K562 (cell line): ENCODE data around the gene AHSA1. TPM values are rescaled to one million over a fixed set of nuclear protein-coding genes. Genes with fewer than 3 reads are reported as not detected.

Source experiments
- ATAC-seq: fragments of 200-7000 bp; cut with Tn5 transposase; 3 replicates; pipeline ENCODE4 v1.9.1; 2020; ENCODE audit warnings: moderate library complexity
- BruUV-seq: library from RNA; stranded (reverse); fragments of 400-500 nt; replicated peaks from 2 replicates; lab custom pipeline; 2021; lab: Mats Ljungman, UMichigan
- CTCF ChIA-PET: fragments of 300-600 bp; formaldehyde crosslinking; extraction: SDS; loops from one replicate; lab custom pipeline; 2021; ENCODE audit warnings: low intra/inter-chr PET ratio; lab: Yijun Ruan, JAX
- POLR2A ChIA-PET: fragments of 300-600, 350-650 bp; sonication (Branson Sonifier 250); formaldehyde crosslinking; extraction: SDS; loops from one replicate; lab custom pipeline; 2021; ENCODE audit warnings: antibody characterized with exemption, inconsistent platforms; lab: Yijun Ruan, JAX
- DNase-seq, 4 experiments: peaks; one replicate each; pipeline versions ENCODE4 v3.0.0 to v3.0.0-alpha.2; 2011 to 2018; ENCODE audit warnings: low spot score in 3 of 4, mixed read lengths in 3 of 4; ENCODE audit errors: extremely low read depth in 1 of 4
- FAIRE-seq: peaks from 2 replicates; lab custom pipeline; 2011; peaks lifted over from hg19 to GRCh38; lab: Jason Lieb, UNC
- H2AFZ ChIP-seq: 2 replicates; pipeline ENCODE4 v1.6.0; 2011; ENCODE audit warnings: low read depth, low read length, control low read depth, inconsistent platforms
- H3K27ac ChIP-seq: fragments of 200-600 bp; 3 replicates; pipeline ENCODE4 v1.8.0; 2011; ENCODE audit warnings: low read depth, mild to moderate bottlenecking, control low read depth, inconsistent platforms, low read length, moderate library complexity, mixed read lengths; ENCODE audit errors: extremely low read depth
- H3K27me3 ChIP-seq, 2 experiments: fragments of 300-600 bp in 1 of 2; 2 replicates in 1 of 2; 3 replicates in 1 of 2; pipeline versions ENCODE4 v1.6.0 to v1.8.0; 2011; ENCODE audit warnings: inconsistent platforms in 2 of 2, low read length in 2 of 2, mild to moderate bottlenecking in 1 of 2, mixed read lengths in 1 of 2, moderate library complexity in 1 of 2; ENCODE audit not compliant: control insufficient read depth in 2 of 2, insufficient read depth in 2 of 2
- H3K36me3 ChIP-seq: fragments of 300-600 bp; 3 replicates; pipeline ENCODE4 v1.8.0; 2011; ENCODE audit warnings: mild to moderate bottlenecking, low read length, inconsistent platforms; ENCODE audit not compliant: control insufficient read depth, insufficient read depth
- H3K4me1 ChIP-seq, 2 experiments: fragments of 200-600 bp in 1 of 2; replicated peaks in 1 of 2; 2 replicates in 1 of 2; 3 replicates in 1 of 2; pipeline versions ENCODE4 v1.5.1 to v1.8.0; 2011; ENCODE audit warnings: inconsistent platforms in 2 of 2, low read length in 2 of 2, mild to moderate bottlenecking in 1 of 2, mixed read lengths in 1 of 2, moderate library complexity in 1 of 2; ENCODE audit not compliant: control insufficient read depth in 2 of 2, insufficient read depth in 2 of 2
- H3K4me2 ChIP-seq: 2 replicates; pipeline ENCODE4 v1.6.1; 2011; ENCODE audit warnings: low read length, control low read depth, inconsistent platforms, mixed read lengths; ENCODE audit not compliant: insufficient read depth
- H3K4me3 ChIP-seq: fragments of 200-600 bp; sonication (generic), shearing (Covaris generic); 2 replicates; pipeline ENCODE4 v1.5.1; 2016; ENCODE audit warnings: control low read depth, inconsistent platforms
- H3K79me2 ChIP-seq: fragments of 200-600 bp; 3 replicates; pipeline ENCODE4 v1.8.0; 2011; ENCODE audit warnings: low read length, inconsistent platforms; ENCODE audit not compliant: control insufficient read depth, insufficient read depth
- H3K9ac ChIP-seq, 2 experiments: 2 replicates each; pipeline versions ENCODE4 v1.6.0 to v1.6.1; 2011; ENCODE audit warnings: low read depth in 2 of 2, low read length in 2 of 2, control low read depth in 1 of 2, inconsistent platforms in 1 of 2, mild to moderate bottlenecking in 1 of 2, mixed read lengths in 1 of 2; ENCODE audit not compliant: insufficient read depth in 1 of 2
- H3K9me1 ChIP-seq: one replicate; pipeline ENCODE4 v1.6.0; 2011; ENCODE audit warnings: inconsistent platforms, mild to moderate bottlenecking, low read length, moderate library complexity; ENCODE audit not compliant: control insufficient read depth, insufficient read depth
- H3K9me3 ChIP-seq: replicated peaks from 2 replicates; pipeline ENCODE4 v1.5.1; 2011; ENCODE audit warnings: low read depth, low read length, inconsistent platforms; ENCODE audit not compliant: control insufficient read depth, insufficient read depth
- H4K20me1 ChIP-seq: replicated peaks from 2 replicates; pipeline ENCODE4 v1.6.1; 2011; ENCODE audit warnings: low read length, inconsistent platforms, mixed read lengths; ENCODE audit not compliant: control insufficient read depth, insufficient read depth
- CEBPB ChIP-seq: fragments of 450-650 bp; IDR thresholded peaks from 2 replicates; pipeline ENCODE4 v1.6.1; 2016; ENCODE audit warnings: missing genetic modification characterization, missing compliant biosample characterization
- EHMT2 ChIP-seq: fragments of 450-650 bp; IDR thresholded peaks from 2 replicates; pipeline ENCODE4 v1.6.1; 2018; ENCODE audit warnings: antibody characterized with exemption
- HDAC2 ChIP-seq: fragments of 450-650 bp; IDR thresholded peaks from 2 replicates; pipeline ENCODE4 v1.6.1; 2016; ENCODE audit warnings: mild to moderate bottlenecking
- POLR2B ChIP-seq: fragments of 450-650 bp; IDR thresholded peaks from 2 replicates; pipeline ENCODE4 v1.6.1; 2018; ENCODE audit warnings: low read depth; ENCODE audit not compliant: partially characterized antibody
- ZNF24 ChIP-seq: fragments of 450-650 bp; IDR thresholded peaks from 2 replicates; pipeline ENCODE4 v1.6.1; 2016
- ZNF398 ChIP-seq: fragments of 250-450 bp; sonication (Bioruptor Pico); IDR thresholded peaks from 2 replicates; pipeline ENCODE4 v1.8.0; 2021; ENCODE audit warnings: moderate library complexity, mild to moderate bottlenecking, inconsistent platforms
- ZNF589 ChIP-seq: fragments of 200-800 bp; sonication (Bioruptor generic); IDR thresholded peaks from 2 replicates; pipeline ENCODE4 v1.6.1; 2016; ENCODE audit warnings: low read depth, missing genetic modification characterization, missing compliant biosample characterization
- ZSCAN29 ChIP-seq: fragments of 450-650 bp; IDR thresholded peaks from 2 replicates; pipeline ENCODE4 v1.6.1; 2017
- ZSCAN32 ChIP-seq: fragments of 450-650 bp; formaldehyde crosslinking; IDR thresholded peaks from 2 replicates; pipeline ENCODE4 v1.4.0; 2020; ENCODE audit warnings: mild to moderate bottlenecking, moderate library complexity
- WGBS: fragments of 100-300 bp; shearing (Covaris generic); methylation state at CpG from one replicate; pipeline ENCODE4 v1.1.6; 2016; ENCODE audit warnings: low coverage, mixed read lengths; ENCODE audit not compliant: insufficient coverage; ENCODE audit errors: missing lambda C conversion rate; 5-methylcytosine and 5-hydroxymethylcytosine counted together
- in situ Hi-C: fragments of 300-500 bp; cut with MboI; formaldehyde crosslinking; loops from 4 replicates; pipeline ENCODE4 v1.15.0; 2018; ENCODE audit warnings: inconsistent platforms, mixed read lengths
- intact Hi-C: fragments of 100-400 bp; cut with micrococcal nuclease; formaldehyde crosslinking; loops from 2 replicates; pipeline ENCODE4 v1.14.2; 2022
- polyA plus RNA-seq, 8 experiments: library from polyadenylated mRNA; depleted of rRNA in 4 of 8; stranded (reverse) in 5 of 8; unstranded in 3 of 8; fragments of >200 nt; fragmentation: Nextera tagmentation in 2 of 8; fragmentation: Illumina TruSeq in 1 of 8; extraction: Ambion mirVana in 2 of 8; extraction: Trizol in 1 of 8; gene quantifications; 2 replicates each; pipeline versions ENCODE4 v1.2.1 to v1.2.3, GENCODE V29; 2011 to 2014; ENCODE audit warnings: inconsistent platforms in 1 of 8, missing spikeins in 1 of 8
- total RNA-seq, 7 experiments: library from RNA; depleted of rRNA in 6 of 7; stranded (reverse); fragments of >200 nt in 6 of 7; fragmentation: Illumina TruSeq in 2 of 7; extraction: Trizol in 2 of 7; gene quantifications; 2 replicates each; pipeline versions ENCODE4 v1.2.1 to v1.2.3, GENCODE V29; 2011 to 2021; ENCODE audit warnings: low replicate concordance in 1 of 7
- TF ChIP-seq, protein P1 (sequence below): sonication (generic); formaldehyde crosslinking; IDR thresholded peaks from 2 replicates; pipeline ENCODE4 v1.9.0; 2022; ENCODE audit warnings: mild to moderate bottlenecking, missing genetic modification reagents
- TF ChIP-seq, protein P2 (sequence below): sonication (generic); formaldehyde crosslinking; IDR thresholded peaks from 2 replicates; pipeline ENCODE4 v1.9.0; 2022; ENCODE audit warnings: mild to moderate bottlenecking, missing genetic modification reagents

The AHSA1 gene
- total and polyA plus RNA-seq, 9 of the 15 experiments (the other 6 are each of a cell fraction or from before 2014, with no cell fraction given), result 41.4 to 317 (median 184) TPM

- CTCF ChIA-PET, result no interaction called here
- ATAC-seq (no peak), FAIRE-seq (no peak), DNase-seq (no peak)
- in situ Hi-C loops (no loop called here), intact Hi-C loops (no loop called here)
- TF ChIP-seq ZNF24, result no peak
- Histone ChIP-seq H3K9ac (no peak within 1 kb of the TSS), H2AFZ (no peak within 1 kb of the TSS), H3K27ac (no peak within 1 kb of the TSS), H3K4me3 (no peak within 1 kb of the TSS), H3K79me2 (no peaks in the 10 kb centered on the region), H3K4me2 (no peak within 1 kb of the TSS), H3K27me3 (no peaks in the 10 kb centered on the region), H3K36me3 (peaks cover 26% of the 10 kb centered on the region; the same call in 2 of the 3 replicates), H3K9me3 (no peaks in the 10 kb centered on the region), H3K4me1 (no peaks in the 10 kb centered on the region), H3K9me1 (no peaks in the 10 kb centered on the region), H4K20me1 (no peaks in the 10 kb centered on the region)
- POLR2A ChIA-PET, result no interaction called here
- WGBS, result 79% methylated on average over 1 of the region's 1 CpG
- BruUV-seq, result no TSS peak
These were observed 34.5 kb upstream of the AHSA1 start, which contains the start of gene NOXRED1 for GRCh38 chr14:77423423-77423822. TSS of gene NOXRED1 (minus strand) at chr14:77423523. CDS start at chr14:77422889, 634 bp downstream.

DNA sequence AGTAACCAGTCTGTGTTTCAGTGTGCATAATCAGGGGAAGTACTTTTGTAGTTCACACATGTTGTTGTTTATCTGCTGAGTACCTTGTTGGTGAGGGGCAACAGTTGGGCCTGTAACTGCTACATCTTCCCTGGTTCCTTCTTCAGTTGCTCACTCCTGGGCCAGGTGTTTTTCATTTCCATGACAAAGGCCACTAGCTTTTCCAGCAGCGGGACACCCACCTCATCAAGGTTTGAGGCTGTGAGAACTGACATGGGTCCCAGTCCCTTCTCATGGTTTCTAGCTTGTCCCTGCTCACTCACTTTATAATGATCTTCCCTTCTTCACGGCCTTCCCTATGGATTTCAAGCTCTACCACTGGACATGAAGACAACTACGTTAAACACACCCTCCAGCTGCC, 33.0 kb upstream of the AHSA1 start:
- Histone ChIP-seq H3K4me1 (no peaks in the 10 kb centered on the region), H3K36me3 (peaks cover 37% of the 10 kb centered on the region; the same call in 2 of the 3 replicates), H3K4me2 (no peak overlapping the region), H3K27me3 (no peaks in the 10 kb centered on the region), H2AFZ (no peak overlapping the region), H4K20me1 (no peaks in the 10 kb centered on the region), H3K9me3 (no peaks in the 10 kb centered on the region), H3K4me3 (no peak overlapping the region), H3K79me2 (no peaks in the 10 kb centered on the region), H3K9ac (no peak overlapping the region), H3K9me1 (no peaks in the 10 kb centered on the region), H3K27ac (no peak overlapping the region)
- ATAC-seq (no peak), FAIRE-seq (no peak), DNase-seq (no peak)
- CTCF ChIA-PET, result no interaction called here
- TF ChIP-seq POLR2B, result no peak
- TF ChIP-seq, protein P1, sequence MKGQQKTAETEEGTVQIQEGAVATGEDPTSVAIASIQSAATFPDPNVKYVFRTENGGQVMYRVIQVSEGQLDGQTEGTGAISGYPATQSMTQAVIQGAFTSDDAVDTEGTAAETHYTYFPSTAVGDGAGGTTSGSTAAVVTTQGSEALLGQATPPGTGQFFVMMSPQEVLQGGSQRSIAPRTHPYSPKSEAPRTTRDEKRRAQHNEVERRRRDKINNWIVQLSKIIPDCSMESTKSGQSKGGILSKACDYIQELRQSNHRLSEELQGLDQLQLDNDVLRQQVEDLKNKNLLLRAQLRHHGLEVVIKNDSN (CRISPR knock-in tag), result no peak
- no peak for TF ChIP-seq ZNF589
- TF ChIP-seq HDAC2, result no peak
- TF ChIP-seq ZSCAN32 (CRISPR knock-in tag), result no peak
- no peak for TF ChIP-seq ZSCAN29
- no peak for TF ChIP-seq EHMT2
- no peak for TF ChIP-seq ZNF398 (CRISPR knock-in tag)
- TF ChIP-seq, protein P2, sequence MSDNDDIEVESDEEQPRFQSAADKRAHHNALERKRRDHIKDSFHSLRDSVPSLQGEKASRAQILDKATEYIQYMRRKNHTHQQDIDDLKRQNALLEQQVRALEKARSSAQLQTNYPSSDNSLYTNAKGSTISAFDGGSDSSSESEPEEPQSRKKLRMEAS, result no peak
- TF ChIP-seq CEBPB (tag), result no peak
- POLR2A ChIA-PET, result interaction anchor here (1.2 kb wide), 1 partner anchor 18 kb away, joined by 3 read pairs; no protein-coding TSS in a partner anchor
- no TSS peak for BruUV-seq
- intact Hi-C loops (no loop called here), in situ Hi-C loops (no loop called here)
- 62% methylated on average over 3 of the region's 3 CpGs for WGBS
